Stimulated activated CD4-positive, alpha-beta T cell treated with anti-CD3 and anti-CD28 coated beads, Interleukin-12 subunit alpha, Interleukin-12 subunit beta, amount 100 ng/mL, for 48 hours (primary cell): ENCODE measurements around the gene LCN15.
"Not testable (repeated sequence)": the region's sequence is repeated elsewhere in the genome, so short reads cannot be mapped to it uniquely, and the experiment has no call there.

Experiments
- DNase-seq, 3 donors: peaks; one replicate each; pipeline ENCODE4 v3.0.0-alpha.2; 2020; ENCODE audit warnings: low read depth in 2 of 3, low spot score in 1 of 3

Gene LCN15

DNA sequence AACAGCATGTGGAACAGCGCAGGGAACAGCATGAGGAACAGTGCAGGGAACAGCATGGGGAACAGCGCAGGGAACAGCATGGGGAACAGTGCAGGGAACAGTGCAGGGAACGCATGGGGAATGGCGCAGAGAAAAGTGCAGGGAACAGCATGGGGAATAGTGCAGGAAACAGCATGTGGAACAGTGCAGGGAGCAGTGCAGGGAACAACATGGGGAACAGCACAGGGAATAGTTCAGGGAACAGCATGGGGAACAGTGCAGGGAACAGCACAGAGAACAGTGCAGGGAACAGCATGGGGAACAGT, 8.2 kb downstream of the LCN15 start:
- no peak for DNase-seq

DNA sequence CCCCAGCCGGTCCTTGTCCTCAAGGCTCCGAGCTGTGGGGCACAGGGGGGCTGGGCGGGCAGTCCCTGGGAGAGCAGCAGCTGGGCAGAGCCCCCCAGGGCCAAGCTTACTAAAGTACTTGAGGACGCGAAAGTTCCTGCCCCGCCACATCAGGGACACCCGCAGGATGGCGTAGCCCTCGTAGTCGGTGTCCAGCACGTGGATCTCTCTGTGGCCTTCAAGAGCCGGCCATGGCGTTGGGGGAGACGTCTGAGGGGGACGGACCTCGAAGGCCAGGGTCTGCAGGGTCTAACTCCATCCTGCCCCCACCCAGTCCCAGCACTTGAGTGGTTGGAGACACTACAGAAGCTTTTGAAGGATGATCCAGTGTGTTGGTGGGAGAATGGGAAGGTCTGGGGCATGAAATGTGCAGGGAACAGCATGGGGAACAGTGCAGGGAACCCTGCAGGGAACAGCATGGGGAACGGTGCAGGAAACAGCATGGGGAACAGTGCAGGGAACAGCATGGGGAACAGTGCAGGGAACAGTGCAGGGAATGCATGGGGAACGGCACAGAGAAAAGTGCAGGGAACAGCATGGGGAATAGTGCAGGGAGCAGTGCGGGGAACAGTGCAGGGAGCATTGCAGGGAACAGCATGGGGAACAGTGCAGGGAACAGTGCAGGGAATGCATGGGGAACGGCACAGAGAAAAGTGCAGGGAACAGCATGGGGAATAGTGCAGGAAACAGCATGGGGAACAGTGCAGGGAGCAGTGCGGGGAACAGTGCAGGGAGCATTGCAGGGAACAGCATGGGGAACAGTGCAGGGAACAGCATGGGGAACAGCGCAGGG, 8.8 kb downstream of the LCN15 start:
- DNase-seq: not testable (repeated sequence)

DNA sequence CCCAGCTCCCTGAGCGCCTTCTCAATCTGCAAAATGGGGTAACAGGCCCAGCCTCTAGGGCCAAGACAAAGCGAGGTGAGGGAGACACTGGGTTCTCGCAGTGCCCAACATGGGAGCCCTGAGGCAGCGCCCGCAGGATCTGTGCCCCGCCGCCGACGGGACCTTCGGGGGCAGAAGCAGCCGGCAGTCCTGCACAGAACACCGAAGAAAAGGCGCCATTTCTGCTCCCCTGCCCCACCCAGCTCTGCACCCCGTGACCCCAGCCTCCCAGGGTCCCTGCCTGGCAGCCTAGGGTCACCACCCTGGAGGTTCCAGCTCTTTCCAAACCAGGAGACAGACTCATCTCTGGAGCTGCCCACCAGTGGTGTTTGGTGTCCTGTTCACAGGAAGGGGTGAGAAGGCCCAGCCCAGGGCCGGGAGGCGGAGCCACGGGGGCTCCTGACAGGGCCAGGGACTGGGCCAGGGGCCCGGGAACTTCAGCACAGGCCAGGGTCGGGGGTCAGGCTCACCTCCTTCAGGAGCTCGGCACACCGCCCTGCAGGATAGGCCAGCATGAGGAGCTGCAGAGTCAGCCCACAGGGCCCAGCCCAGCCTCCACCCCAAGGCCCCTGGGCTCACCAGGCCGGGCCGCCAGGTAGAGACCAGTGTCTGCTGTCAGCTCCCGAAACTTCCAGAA, 9.6 kb downstream of the LCN15 start:
- no peak for DNase-seq

DNA sequence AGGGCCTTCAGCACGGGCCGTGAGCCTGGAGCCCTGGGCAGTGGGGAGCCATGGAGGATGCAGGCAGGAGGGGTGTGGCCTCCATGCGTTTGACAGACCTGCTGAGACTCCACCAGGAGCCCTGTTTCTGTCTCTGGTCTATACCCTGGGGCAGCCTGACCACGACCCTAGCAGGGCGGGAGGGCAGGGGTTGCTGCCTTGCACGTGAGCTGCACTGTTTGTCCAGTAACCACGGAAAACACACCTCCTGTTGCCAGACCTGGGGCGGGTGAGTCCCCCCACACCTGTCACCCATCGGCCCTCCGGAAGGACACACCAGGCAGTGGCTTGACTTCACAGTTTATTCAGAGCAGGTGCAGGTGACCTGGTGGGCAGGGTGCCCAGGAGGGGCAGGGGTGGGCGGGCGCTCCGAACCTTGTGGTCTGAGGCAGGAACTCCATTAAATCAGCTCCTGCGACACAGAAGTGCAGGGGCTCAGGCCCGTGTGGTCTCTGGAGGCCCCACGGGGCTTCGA, 10.2 kb downstream of the LCN15 start:
- no peak for DNase-seq

DNA sequence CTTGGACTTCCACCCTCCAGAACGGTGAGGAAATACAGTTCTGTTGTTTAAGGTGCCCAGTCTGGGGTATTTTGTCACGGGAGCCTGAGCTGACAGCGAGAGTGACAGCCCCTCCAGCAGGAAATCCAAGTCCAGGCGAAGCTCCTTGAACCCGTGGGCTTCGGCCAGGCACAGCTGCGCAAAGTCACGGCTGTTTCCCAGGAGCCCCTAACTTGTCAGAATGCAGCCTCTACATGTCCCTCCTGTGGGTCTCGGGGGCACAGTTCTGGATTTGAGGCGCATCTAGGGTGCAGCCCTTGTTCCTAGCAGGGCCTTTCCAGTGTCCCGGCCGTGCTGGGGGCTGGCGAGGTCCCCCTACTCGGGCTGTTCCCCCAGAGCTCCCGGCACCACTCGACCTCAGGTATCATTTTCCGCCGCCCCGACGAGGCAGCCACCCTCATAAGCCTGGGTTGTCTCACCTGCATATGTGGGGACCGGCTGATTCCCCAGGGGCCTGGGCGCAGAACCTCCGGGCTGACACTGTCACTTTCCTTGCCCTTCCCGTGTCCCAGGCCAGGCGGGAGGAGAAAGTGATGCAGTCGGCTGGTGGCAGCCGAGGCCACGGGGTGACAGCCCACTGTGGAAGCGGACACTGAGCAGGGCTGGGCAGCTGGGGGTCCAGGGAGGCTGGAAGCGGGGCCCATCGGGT, 10.8 kb downstream of the LCN15 start:
- DNase-seq: no peak

DNA sequence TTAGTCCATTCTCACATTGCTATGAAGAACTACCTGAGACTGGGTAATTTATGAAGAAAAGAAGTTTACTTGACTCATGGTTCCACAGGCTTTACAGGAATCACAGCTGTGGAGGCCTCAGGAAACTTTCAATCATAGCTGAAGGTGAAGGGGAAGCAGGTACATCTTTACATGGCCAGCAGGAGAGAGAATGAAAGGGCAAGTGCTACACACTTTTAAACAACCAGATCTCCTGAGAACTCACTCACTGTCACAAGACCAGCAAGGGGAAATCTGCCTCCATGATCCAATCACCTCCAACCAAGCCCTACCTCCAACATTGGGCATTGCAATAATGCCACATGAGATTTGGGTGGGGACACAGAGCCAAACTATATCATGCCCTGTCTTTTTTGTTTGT, 12.5 kb downstream of the LCN15 start:
- DNase-seq: no peak

DNA sequence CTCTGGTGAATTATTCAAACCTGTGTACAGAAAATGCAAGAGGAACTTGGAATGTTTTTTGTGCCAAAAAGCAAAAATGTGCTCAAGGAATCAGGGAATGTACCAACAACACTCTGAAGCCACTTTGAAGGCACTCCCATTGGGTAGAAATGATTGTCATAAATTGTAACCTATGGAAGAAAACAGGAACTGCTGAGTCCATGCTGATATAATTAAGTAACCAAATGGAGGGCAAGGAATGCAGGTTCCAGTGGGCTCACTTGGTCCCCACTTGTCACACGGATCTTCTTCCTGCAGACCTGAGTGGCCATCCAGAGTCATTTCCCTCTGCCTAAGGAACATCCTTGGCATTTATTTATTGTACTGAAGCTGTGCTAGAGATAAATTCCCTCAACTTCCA, 13.1 kb downstream of the LCN15 start:
- no peak for DNase-seq

DNA sequence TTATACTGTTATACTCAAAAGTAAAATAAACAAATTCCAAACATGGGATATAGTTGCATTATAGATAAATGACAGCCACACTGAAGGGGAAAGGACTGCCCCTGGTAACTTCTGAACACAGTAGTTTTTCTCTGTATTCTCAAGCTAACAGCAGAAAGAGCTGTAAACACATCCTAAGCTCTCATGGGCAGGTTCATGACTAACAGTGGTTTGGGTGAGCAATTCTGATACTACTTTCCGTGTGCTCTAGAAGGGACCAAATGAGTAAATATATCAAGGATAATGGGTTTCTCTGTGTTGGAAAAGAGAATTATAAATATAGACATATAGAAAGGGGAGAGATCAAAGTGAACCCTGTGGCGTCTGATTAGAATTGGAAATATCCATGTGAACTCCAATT, 13.8 kb downstream of the LCN15 start:
- no peak for DNase-seq

DNA sequence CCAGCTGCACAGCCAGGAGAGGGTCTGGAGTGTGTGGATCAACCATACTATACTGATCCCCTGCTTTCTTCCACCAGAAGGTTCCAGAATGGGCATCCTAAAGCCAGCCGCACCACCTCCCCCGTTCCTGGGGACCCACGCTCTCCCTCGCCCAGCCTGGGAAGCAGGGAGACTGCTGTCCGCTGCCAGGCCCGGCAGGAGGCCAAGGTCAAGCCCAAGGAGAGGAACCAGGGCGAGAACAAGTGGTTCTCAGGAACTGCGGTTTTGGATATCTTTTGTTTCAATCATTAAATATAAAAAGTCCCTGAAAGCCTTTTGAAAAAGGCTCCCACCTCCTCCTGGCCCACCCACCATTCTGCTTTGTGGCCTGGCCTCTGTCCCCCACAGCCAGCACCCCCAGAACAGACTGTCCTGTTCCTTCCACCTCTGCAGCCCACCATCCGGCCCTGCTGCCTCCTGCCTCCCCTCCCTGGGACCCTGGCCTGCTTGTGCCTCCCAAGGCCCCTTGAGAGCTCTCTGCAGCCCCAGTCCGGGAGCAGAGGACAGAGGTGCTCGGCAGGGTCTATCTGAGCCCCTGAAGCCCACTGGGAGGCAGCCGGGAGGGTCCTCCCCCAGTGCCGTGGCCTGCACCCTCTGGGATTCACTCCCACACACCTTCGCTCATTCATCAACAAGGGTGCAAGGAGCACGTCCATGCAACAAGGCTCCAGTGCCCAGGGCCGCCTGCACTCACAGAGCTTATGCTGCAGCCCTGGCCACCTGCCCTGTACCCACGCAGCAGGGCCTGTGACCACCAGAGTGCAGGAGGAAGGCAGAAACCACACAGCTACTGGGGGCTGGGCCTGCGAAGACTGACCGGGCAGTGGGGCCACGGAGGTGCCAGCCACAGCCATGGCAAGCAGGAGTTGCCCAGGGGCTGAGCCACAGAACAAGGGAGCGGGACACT, 15.4 kb downstream of the LCN15 start:
- DNase-seq: no peak

DNA sequence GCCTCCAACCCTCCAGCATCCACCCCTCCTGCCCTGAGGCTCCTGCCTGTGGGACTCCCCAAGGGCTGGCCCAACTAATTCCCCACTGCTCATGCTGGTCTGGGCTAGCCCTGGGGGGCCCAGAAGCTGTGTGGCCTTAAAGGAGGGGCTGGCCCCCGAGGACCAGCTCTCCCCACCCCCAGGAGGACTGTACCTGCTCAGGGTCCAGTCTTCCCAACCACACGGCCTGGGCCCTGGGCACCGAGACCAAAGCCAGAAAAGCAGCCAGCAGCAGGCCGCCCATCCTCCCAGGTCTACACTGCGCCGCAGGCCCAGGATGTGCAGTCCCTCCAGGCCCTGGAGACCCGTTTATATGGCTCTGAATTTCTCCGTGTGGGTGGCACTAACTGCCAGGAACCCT, 16.1 kb downstream of the LCN15 start, which contains the start of gene LCN6:
TSS of gene LCN6 (minus strand) at position 325 of the 400 bp plus-strand sequence. CDS start at position 283, 42 bp downstream.
- no peak for DNase-seq

DNA sequence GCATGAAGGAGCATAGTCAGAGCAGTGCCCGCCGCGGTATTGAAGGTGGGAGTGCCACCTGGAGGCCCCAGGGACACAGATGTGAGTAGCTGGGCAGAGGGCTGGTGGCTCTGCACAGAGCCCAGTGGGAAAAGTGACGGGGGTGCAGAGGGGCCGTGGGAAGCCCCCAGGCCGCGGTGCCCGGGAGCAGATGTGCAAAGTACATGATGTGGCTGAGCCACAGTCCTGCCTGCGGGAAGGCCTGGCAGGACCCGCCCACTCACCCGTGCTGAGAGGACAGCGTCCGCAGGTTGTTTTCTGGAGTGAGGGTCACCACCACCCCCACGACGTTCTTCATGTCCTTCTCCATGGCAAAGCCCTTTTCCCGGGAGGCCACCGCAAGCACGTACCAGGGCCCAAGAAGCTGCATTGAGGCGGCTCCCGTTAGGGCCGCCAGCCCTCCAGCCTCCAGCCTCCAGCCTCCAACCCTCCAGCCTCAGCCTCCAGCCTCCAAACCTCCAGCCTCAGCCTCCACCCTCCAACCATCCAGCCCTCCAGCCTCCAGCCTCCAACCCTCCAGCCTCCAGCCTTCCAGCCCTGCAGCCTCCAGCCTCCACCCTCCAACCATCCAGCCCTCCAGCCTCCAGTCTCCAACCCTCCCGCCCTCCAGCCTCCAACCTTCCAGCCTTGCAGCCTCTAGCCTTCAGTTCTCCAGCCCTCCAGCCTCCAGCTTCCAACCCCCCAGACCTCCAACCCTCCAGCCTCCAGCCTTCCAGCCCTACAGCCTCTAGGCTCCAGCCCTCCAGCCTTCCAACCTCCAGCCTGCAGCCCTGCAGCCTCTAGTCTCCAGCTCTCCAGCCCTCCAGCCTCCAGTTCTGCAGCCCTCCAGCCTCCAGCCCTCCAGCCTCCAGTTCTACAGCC, 16.9 kb downstream of the LCN15 start:
- DNase-seq: no peak

DNA sequence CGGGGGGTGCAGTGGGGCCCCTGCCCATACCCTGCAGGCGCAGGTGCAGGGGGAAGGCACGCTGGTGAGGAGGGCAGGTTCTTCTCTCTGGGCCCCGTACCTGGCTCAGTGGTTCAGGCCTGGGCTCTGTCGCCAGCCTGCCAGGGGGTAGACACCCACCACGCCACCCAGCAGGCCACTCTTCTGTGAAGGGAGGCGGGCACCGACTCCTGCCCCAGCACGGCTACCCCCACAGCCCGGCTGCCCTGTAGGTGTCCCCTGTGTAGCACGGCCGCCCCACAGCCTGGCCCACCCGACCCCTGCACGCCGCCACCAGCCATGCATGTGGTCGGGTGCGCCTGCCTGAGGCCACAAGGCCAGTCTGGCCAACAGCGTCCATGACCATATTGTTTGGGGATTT, 17.7 kb downstream of the LCN15 start:
- no peak for DNase-seq

DNA sequence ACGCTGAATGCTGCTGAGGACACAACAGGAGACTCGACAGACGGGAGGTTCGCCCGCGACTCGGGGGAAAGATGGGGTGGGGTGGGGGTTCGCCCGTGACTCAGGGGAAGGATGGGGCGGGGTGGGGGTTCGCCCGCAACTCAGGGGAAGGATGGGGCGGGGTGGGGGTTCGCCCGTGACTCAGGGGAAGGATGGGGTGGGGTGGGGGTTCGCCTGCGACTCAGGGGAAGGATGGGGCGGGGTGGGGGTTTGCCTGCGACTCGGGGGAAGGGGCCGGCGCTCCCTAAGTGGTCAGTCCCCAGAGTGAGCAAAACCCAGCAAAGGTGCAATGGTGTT, 18.2 kb downstream of the LCN15 start:
- no peak for DNase-seq

DNA sequence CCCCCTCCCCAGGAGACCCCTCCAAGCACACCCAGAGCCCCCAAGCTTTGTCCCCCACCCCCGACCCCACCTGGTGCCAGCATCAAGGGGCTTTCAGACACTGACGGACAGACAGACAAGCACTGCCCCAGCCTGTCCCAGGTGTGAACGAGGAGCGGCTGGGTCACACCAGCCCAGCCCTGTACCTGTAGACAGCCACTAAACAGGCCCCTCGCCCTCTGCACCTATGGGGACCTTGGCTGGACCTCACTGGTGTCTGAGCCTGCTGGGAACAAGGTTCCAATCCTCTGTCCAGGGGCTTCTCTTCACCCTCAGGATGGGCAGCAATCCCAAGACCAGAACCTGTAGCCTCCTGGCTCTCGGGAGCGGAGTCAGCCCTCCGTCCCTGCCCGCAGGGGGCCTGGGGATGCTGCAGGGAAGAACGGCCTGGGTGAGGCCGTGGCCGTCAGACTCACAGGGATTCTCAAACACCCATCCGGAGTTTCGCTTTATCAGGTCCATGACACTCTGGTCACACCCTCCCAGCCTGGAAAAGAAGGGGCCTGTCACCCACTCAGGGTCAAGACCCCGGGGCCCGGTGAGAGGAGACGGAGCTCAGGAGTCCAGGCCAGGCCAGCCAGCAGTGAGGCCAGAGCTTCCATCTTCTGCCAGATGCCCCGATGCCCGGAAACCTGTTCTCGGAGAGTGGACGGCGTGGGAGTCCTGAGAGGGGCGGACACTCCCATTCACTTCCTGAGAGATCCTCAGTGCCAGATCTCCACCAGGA, 18.7 kb downstream of the LCN15 start:
- no peak for DNase-seq

DNA sequence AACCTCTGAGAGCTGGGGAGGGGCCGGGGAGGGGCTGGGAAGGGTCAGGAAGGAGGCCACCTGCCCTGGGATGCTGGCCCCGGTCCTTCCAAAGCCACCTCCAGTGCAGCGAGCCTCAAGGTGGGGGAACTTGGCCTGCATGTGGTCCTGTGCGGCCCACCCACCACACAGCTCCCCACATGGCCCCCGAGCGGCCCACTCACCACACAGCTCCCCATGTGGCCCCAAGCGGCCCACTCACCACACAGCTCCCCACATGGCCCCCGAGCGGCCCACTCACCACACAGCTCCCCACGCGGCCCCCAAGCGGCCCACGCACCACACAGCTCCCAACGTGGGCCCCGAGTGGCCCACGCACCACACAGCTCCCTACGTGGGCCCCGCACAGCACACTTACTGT, 19.5 kb downstream of the LCN15 start:
- no peak for DNase-seq

DNA sequence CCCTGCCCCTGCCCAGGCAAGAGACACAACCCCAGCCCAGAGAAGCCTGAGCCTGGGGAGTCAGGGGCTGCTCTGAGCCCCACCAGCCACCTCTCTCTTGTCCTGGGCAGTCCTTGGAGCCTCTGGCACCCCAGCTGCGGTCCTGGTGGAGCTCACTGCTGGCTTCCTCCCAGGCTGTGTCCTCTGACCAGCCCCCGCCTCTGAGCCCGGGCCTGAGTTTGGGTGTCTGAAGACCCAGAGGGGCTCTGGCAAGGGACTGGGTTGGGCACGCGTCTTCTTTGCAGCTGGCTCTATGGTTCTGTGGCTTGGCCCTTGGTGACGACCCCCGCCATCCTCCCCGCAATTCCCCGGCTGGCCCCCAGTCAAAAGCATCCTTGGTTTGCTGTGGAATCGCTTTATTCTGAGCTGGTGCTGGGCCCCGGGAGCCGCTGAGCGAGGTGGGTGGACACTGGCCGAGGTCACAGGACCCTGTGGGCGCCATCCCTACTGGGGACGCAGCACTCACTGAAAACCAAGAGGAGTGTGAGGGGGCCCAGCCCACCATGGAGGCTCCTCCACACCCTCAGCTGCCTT, 20.6 kb downstream of the LCN15 start:
- DNase-seq: no peak

DNA sequence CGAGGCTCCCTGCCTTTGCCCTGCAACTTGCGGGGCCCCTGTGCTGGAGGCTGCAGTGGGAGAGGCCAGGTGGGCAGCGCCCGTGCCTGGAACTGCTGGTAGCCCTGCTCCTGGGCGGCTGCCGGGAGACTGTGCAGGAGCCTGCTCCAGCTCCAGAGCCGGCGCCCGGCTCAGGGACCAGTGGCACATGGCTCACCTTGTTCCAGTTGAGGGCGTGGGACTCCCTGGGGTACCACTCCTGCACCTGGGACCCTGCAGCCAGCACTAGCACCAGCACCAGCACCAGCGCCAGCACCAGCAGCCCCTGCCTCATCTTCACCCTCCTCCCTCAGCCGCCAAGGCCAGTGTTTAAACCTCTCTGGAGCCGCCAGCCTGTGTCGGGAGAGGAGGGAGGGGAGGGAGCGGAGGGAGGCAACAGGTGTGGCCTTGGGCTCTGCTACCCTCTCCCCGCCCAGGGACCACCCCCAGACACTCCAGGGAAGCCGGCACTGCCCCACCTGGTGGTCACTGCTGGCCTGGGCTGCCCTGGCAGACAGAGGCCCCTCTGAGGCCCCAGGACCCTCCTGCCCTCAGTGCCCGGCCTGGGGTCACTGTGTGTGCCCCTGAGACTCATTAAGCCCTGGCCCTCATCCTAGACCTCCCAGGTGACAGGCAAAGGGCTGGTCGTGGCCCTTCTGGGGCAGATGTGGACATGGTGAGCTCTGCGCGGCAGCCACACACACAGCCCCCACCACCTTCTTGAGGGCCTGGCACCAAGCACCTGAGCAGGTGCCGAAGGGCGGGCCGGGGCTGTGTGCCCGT, 21.5 kb downstream of the LCN15 start, which contains the start of gene LCN10:
TSS of gene LCN10 (minus strand) at position 350 of the 801 bp plus-strand sequence. CDS start at position 313, 37 bp downstream.
- no peak for DNase-seq
